Endothelial cell of umbilical vein (primary cell): ENCODE measurements around the gene EPHA8. TPM values are rescaled to one million over a fixed set of nuclear protein-coding genes. Genes with fewer than 3 reads are reported as not detected.

Experiments
- BruUV-seq: library from RNA; stranded (reverse); fragments of 400-500 nt; replicated peaks from 2 replicates; lab custom pipeline; 2021; lab: Mats Ljungman, UMichigan
- CTCF ChIA-PET: fragments of 300-600, 350-600 bp; sonication (Branson Sonifier 250); formaldehyde crosslinking; loops from one replicate; lab custom pipeline; 2021; ENCODE audit warnings: antibody characterized with exemption, inconsistent platforms; lab: Charles Lee
- POLR2A ChIA-PET: fragments of 300-600, 350-600 bp; sonication (Branson Sonifier 250); formaldehyde crosslinking; loops from one replicate; lab custom pipeline; 2021; ENCODE audit warnings: antibody characterized with exemption, inconsistent platforms; lab: Charles Lee
- DNase-seq: peaks from one replicate; pipeline ENCODE4 v3.0.0-alpha.2; 2011; ENCODE audit warnings: low read depth, low spot score
- FAIRE-seq: peaks from 2 replicates; lab custom pipeline; 2011; peaks lifted over from hg19 to GRCh38; lab: Jason Lieb, UNC
- H2AFZ ChIP-seq: 2 replicates; pipeline ENCODE4 v1.6.0; 2012; ENCODE audit warnings: low read depth, low read length, control low read depth, inconsistent platforms
- H3K27ac ChIP-seq: 2 replicates; pipeline ENCODE4 v1.5.1; 2011; ENCODE audit warnings: low read depth, mild to moderate bottlenecking, control low read depth, low read length, moderate library complexity; ENCODE audit not compliant: insufficient read depth
- H3K27me3 ChIP-seq, 2 experiments: 2 replicates each; pipeline versions ENCODE4 v1.6.0 to v1.6.1; 2011; ENCODE audit warnings: low read length in 2 of 2, mixed read lengths in 1 of 2; ENCODE audit not compliant: control insufficient read depth in 2 of 2, insufficient read depth in 2 of 2
- H3K36me3 ChIP-seq, 2 experiments: 2 replicates in 1 of 2; 3 replicates in 1 of 2; pipeline ENCODE4 v1.5.1; 2011; ENCODE audit warnings: low read length in 2 of 2, mild to moderate bottlenecking in 1 of 2, moderate library complexity in 1 of 2; ENCODE audit not compliant: control insufficient read depth in 2 of 2, insufficient read depth in 2 of 2; ENCODE audit errors: extremely low read depth in 1 of 2
- H3K4me1 ChIP-seq: 3 replicates; pipeline ENCODE4 v1.5.1; 2011; ENCODE audit warnings: mild to moderate bottlenecking, low read length; ENCODE audit not compliant: control insufficient read depth, insufficient read depth; ENCODE audit errors: extremely low read depth
- H3K4me2 ChIP-seq: 2 replicates; pipeline ENCODE4 v1.6.1; 2011; ENCODE audit warnings: low read length, control low read depth, mixed read lengths; ENCODE audit not compliant: insufficient read depth
- H3K4me3 ChIP-seq, 3 experiments: fragments of 200-600 bp in 1 of 3; sonication (generic), shearing (Covaris generic) in 1 of 3; replicated peaks in 1 of 3; 2 replicates each; pipeline ENCODE4 v1.5.1; 2011 to 2016; ENCODE audit warnings: control low read depth in 3 of 3, low read length in 3 of 3, mild to moderate bottlenecking in 2 of 3, inconsistent platforms in 1 of 3, low read depth in 1 of 3, moderate library complexity in 1 of 3; ENCODE audit not compliant: insufficient read depth in 1 of 3
- H3K79me2 ChIP-seq: 2 replicates; pipeline ENCODE4 v1.6.0; 2012; ENCODE audit warnings: low read length, inconsistent platforms; ENCODE audit not compliant: control insufficient read depth, insufficient read depth
- H3K9ac ChIP-seq: replicated peaks from 2 replicates; pipeline ENCODE3; 2011; ENCODE audit warnings: low read length, control low read depth; ENCODE audit not compliant: insufficient read depth; ENCODE audit errors: extremely low read depth
- H3K9me1 ChIP-seq: replicated peaks from 3 replicates; pipeline ENCODE4 v1.6.0; 2011; ENCODE audit warnings: mild to moderate bottlenecking, low read length; ENCODE audit not compliant: control insufficient read depth, insufficient read depth; ENCODE audit errors: extremely low read depth
- H3K9me3 ChIP-seq: replicated peaks from 2 replicates; pipeline ENCODE4 v1.5.1; 2012; ENCODE audit warnings: low read length, inconsistent platforms; ENCODE audit not compliant: control insufficient read depth, insufficient read depth
- H4K20me1 ChIP-seq: replicated peaks from 2 replicates; pipeline ENCODE3; 2011; ENCODE audit warnings: mild to moderate bottlenecking, low read length; ENCODE audit not compliant: control insufficient read depth, insufficient read depth; ENCODE audit errors: extremely low read depth
- CTCF ChIP-seq, 2 donors: IDR thresholded peaks; 1 replicate in 1 of 2; 2 replicates in 1 of 2; pipeline ENCODE4 v1.5.1; 2011; ENCODE audit warnings: low read length in 2 of 2, mild to moderate bottlenecking in 2 of 2, moderate library complexity in 2 of 2, control low read depth in 1 of 2, inconsistent platforms in 1 of 2, low read depth in 1 of 2; ENCODE audit not compliant: insufficient read depth in 1 of 2; ENCODE audit errors: extremely low read depth in 1 of 2
- EZH2 ChIP-seq: IDR thresholded peaks from 2 replicates; pipeline ENCODE4 v1.6.1; 2012; ENCODE audit warnings: borderline replicate concordance, low read depth, mild to moderate bottlenecking, moderate library complexity, low read length, inconsistent platforms; ENCODE audit not compliant: severe bottlenecking
- FOS ChIP-seq: IDR thresholded peaks from 2 replicates; pipeline ENCODE4 v1.6.1; 2011; ENCODE audit warnings: mild to moderate bottlenecking, low read length, moderate library complexity, borderline replicate concordance; ENCODE audit not compliant: insufficient read depth
- GATA2 ChIP-seq: IDR thresholded peaks from 2 replicates; pipeline ENCODE4 v1.7.0; 2011; ENCODE audit warnings: low read depth, mild to moderate bottlenecking, moderate library complexity, mixed read lengths, low read length; ENCODE audit not compliant: insufficient read length, insufficient read depth
- JUN ChIP-seq: IDR thresholded peaks from 2 replicates; pipeline ENCODE4 v1.6.1; 2011; ENCODE audit warnings: borderline replicate concordance, low read depth; ENCODE audit not compliant: insufficient read length, insufficient read depth
- MYC ChIP-seq: IDR thresholded peaks from one replicate; pipeline ENCODE4 v1.6.1; 2011; ENCODE audit warnings: mild to moderate bottlenecking, low read depth, low read length
- POLR2A ChIP-seq: IDR thresholded peaks from 2 replicates; pipeline ENCODE4 v1.6.1; 2012; ENCODE audit warnings: low read depth, mild to moderate bottlenecking, control low read depth, low read length
- POLR2AphosphoS5 ChIP-seq: IDR thresholded peaks from 2 replicates; pipeline ENCODE4 v1.6.1; 2012; ENCODE audit warnings: low read depth, mild to moderate bottlenecking, control low read depth, low read length, moderate library complexity; ENCODE audit not compliant: insufficient read depth
- dilution Hi-C: fragments of 300-500 bp; cut with MboI; formaldehyde crosslinking; loops from one replicate; pipeline ENCODE4 v1.15.0; 2019; ENCODE audit warnings: low sequenced_read_pairs; ENCODE audit not compliant: extremely low pct_ligation_motif_present
- intact Hi-C: fragments of 100-400 bp; cut with micrococcal nuclease; formaldehyde crosslinking; loops from one replicate; pipeline ENCODE4 v1.10.0; 2022
- polyA plus RNA-seq, 4 experiments: library from polyadenylated mRNA; depleted of rRNA in 3 of 4; stranded (reverse) in 3 of 4; unstranded in 1 of 4; fragments of >200 nt; gene quantifications; 2 replicates each; pipeline versions ENCODE4 v1.2.1 to v1.2.3, GENCODE V29; 2011 to 2012; ENCODE audit warnings: missing spikeins in 1 of 4
- total RNA-seq: library from RNA; stranded (reverse); gene quantifications from 2 replicates; pipeline ENCODE4 v1.2.3, GENCODE V29; 2021
- TF ChIP-seq, protein P1 (sequence below): IDR thresholded peaks from 2 replicates; pipeline ENCODE4 v1.6.1; 2011; ENCODE audit not compliant: insufficient read depth, insufficient read length

The EPHA8 gene
- total and polyA plus RNA-seq, 2 donors (not counting 3 experiments of a cell fraction or from before 2014, with no cell fraction given): not detected

DNA sequence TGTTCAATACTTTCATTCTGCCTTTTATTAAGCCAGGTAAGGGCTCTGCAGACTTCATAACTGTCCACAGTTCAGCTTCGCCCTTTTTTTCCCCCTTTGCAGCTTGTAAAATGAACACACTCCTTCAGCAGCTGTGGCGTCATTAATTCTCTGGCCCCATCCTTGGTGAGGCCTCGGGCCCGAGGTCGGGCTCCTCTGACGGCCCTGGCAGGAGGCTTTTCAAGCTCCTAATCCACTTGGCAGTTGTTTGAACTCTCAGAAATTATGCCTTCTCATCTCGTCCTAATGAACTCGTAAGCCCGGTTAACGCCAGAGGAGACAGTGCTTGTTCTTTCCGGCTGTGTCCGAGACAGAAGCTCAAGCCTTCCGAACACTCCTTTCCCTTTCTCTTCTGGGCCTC lies 18.1 kb upstream of the EPHA8 start:
- H3K9me3 ChIP-seq: no peaks in the 10 kb centered on the region
- peaks cover 9 to 12% of the 10 kb centered on the region in 2 experiments for H3K27me3 ChIP-seq
- ChIA-PET POLR2A (no interaction called here), CTCF (no interaction called here)
- H3K9me1 ChIP-seq: no peaks in the 10 kb centered on the region
- no peak for TF ChIP-seq EZH2
- no peaks in the 10 kb centered on the region for H4K20me1 ChIP-seq
- no peak overlapping the region for H3K27ac ChIP-seq
- H3K4me3 ChIP-seq: no peak overlapping the region
- intact Hi-C loops: no loop called here
- FAIRE-seq: no peak
- no peak overlapping the region for H3K4me2 ChIP-seq
- no peak overlapping the region for H2AFZ ChIP-seq
- no TSS peak for BruUV-seq
- H3K9ac ChIP-seq: no peak overlapping the region
- no peak for DNase-seq
- dilution Hi-C loops: no loop called here
- H3K79me2 ChIP-seq: no peaks in the 10 kb centered on the region
- H3K4me1 ChIP-seq: no peaks in the 10 kb centered on the region
- H3K36me3 ChIP-seq: no peaks in the 10 kb centered on the region

GRCh38 chr1:22547186-22547817 lies 16.0 kb upstream of the EPHA8 start:
- intact Hi-C loops (no loop called here), dilution Hi-C loops (no loop called here)
- no peak overlapping the region for H2AFZ ChIP-seq
- H4K20me1 ChIP-seq: no peaks in the 10 kb centered on the region
- ChIA-PET CTCF (no interaction called here), POLR2A (no interaction called here)
- no peak for DNase-seq
- H3K27ac ChIP-seq: no peak overlapping the region
- peaks cover 11 to 12% of the 10 kb centered on the region in 2 experiments for H3K27me3 ChIP-seq
- H3K9me1 ChIP-seq: no peaks in the 10 kb centered on the region
- no peaks in the 10 kb centered on the region for H3K79me2 ChIP-seq
- no peak overlapping the region for H3K9ac ChIP-seq
- no peak overlapping the region for H3K4me3 ChIP-seq
- H3K4me2 ChIP-seq: no peak overlapping the region
- no peak for TF ChIP-seq GATA2
- TF ChIP-seq CTCF (IDR thresholded peaks at IDR 0.05; ENCODE audit: extremely low read depth in 1 of 2, insufficient read depth in 1 of 2, low read depth in 1 of 2, low read length in 2 of 2): no peak
- TF ChIP-seq POLR2A: no peak
- no peak for TF ChIP-seq MYC
- TF ChIP-seq EZH2: no peak
- TF ChIP-seq JUN: no peak
- no peak for TF ChIP-seq FOS
- TF ChIP-seq, protein P1, sequence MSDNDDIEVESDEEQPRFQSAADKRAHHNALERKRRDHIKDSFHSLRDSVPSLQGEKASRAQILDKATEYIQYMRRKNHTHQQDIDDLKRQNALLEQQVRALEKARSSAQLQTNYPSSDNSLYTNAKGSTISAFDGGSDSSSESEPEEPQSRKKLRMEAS: no peak
- no peak for TF ChIP-seq POLR2AphosphoS5
- FAIRE-seq: no peak
- H3K36me3 ChIP-seq: no peaks in the 10 kb centered on the region
- H3K9me3 ChIP-seq: no peaks in the 10 kb centered on the region
- H3K4me1 ChIP-seq: no peaks in the 10 kb centered on the region
- BruUV-seq: no TSS peak
